ENCODE measurements around the gene B3GNT2. TPM values are rescaled to one million over a fixed set of nuclear protein-coding genes. Genes with fewer than 3 reads are reported as not detected.

Gene B3GNT2
- total RNA-seq, 1 experiment from 2014 or later = 14.1 TPM

- no peaks in the 10 kb centered on the region for H3K9me3 ChIP-seq (ENCODE audit: control insufficient read depth, insufficient read depth, low read depth, low read length)
- no peaks in the 10 kb centered on the region for H3K27me3 ChIP-seq (ENCODE audit: control insufficient read depth, insufficient read depth, low read length)
- no peak overlapping the region for H3K27ac ChIP-seq (ENCODE audit: low read length)
- TF ChIP-seq TCF7L2 (IDR thresholded peaks at IDR 0.05; ENCODE audit: low read depth, low read length) (no peak), SIN3A (IDR thresholded peaks at IDR 0.05; ENCODE audit: borderline replicate concordance, insufficient read depth, low read depth, low read length) (no peak), POLR2AphosphoS5 (IDR thresholded peaks at IDR 0.05; ENCODE audit: low read depth, low read length) (no peak), REST (IDR thresholded peaks at IDR 0.05; ENCODE audit: insufficient read depth in 1 of 2, low read depth in 2 of 2, low read length in 1 of 2) (no peak), CTCF (IDR thresholded peaks at IDR 0.05) (no peak)
- in situ Hi-C loops (cut with HindIII; ENCODE audit: low pct_unique_long_range_greater_than_20kb, low sequenced_read_pairs) = no loop called here
- no peak for ATAC-seq
- ChIA-PET CTCF (no interaction called here), POLR2A (no interaction called here)
- H3K36me3 ChIP-seq (ENCODE audit: control insufficient read depth, insufficient read depth, low read length) = no peaks in the 10 kb centered on the region
- H3K4me1 ChIP-seq (ENCODE audit: control insufficient read depth, insufficient read depth, low read length) = no peaks in the 10 kb centered on the region
- no peak for DNase-seq (ENCODE audit: low read depth, low spot score)
- intact Hi-C loops (cut with micrococcal nuclease; ENCODE audit: unreplicated experiment) = no loop called here
- BruUV-seq (replicated peaks) = no TSS peak
- no peak overlapping the region for H3K4me3 ChIP-seq (ENCODE audit: low read depth in 2 of 2, low read length in 2 of 2)
Measured at GRCh38 chr2:62185475-62186155, 10.3 kb upstream of the B3GNT2 start.

- ChIA-PET CTCF (no interaction called here), POLR2A (no interaction called here)
- Histone ChIP-seq H3K36me3 (ENCODE audit: control insufficient read depth, insufficient read depth, low read length) (no peaks in the 10 kb centered on the region), H3K27ac (ENCODE audit: low read length) (no peak overlapping the region), H3K9me3 (ENCODE audit: control insufficient read depth, insufficient read depth, low read depth, low read length) (no peaks in the 10 kb centered on the region), H3K4me1 (ENCODE audit: control insufficient read depth, insufficient read depth, low read length) (no peaks in the 10 kb centered on the region), H3K27me3 (ENCODE audit: control insufficient read depth, insufficient read depth, low read length) (no peaks in the 10 kb centered on the region), H3K4me3 (ENCODE audit: low read depth in 2 of 2, low read length in 2 of 2) (no peak overlapping the region)
- ATAC-seq (no peak), DNase-seq (ENCODE audit: low read depth, low spot score) (no peak)
- intact Hi-C loops (cut with micrococcal nuclease; ENCODE audit: unreplicated experiment) (no loop called here), in situ Hi-C loops (cut with HindIII; ENCODE audit: low pct_unique_long_range_greater_than_20kb, low sequenced_read_pairs) (no loop called here)
- TF ChIP-seq SIN3A (IDR thresholded peaks at IDR 0.05; ENCODE audit: borderline replicate concordance, insufficient read depth, low read depth, low read length) (no peak), REST (IDR thresholded peaks at IDR 0.05; ENCODE audit: insufficient read depth in 1 of 2, low read depth in 2 of 2, low read length in 1 of 2) (no peak), POLR2AphosphoS5 (IDR thresholded peaks at IDR 0.05; ENCODE audit: low read depth, low read length) (no peak), TCF7L2 (IDR thresholded peaks at IDR 0.05; ENCODE audit: low read depth, low read length) (no peak), CTCF (IDR thresholded peaks at IDR 0.05) (no peak)
- no TSS peak for BruUV-seq (replicated peaks)
Measured at GRCh38 chr2:62186156-62186905, 9.6 kb upstream of the B3GNT2 start.
